Stomach (tissue), 9 donors: ENCODE results near the gene EPB41L2. TPM values are rescaled to one million over a fixed set of nuclear protein-coding genes. Genes with fewer than 3 reads are reported as not detected.

ENCODE experiments used
- DNase-seq, 2 donors: peaks; one replicate each; pipeline versions ENCODE4 v3.0.0 to v3.0.0-alpha.2; 2013 to 2019
- H3K27ac ChIP-seq, 5 donors: fragments of 200-600 bp in 4 of 5; sonication (generic) in 4 of 5; one replicate each; pipeline ENCODE4 v1.5.1; 2013 to 2019; ENCODE audit warnings: mild to moderate bottlenecking in 1 of 5, moderate library complexity in 1 of 5
- H3K27me3 ChIP-seq, 3 donors: fragments of 200-600 bp; sonication (generic); one replicate each; pipeline ENCODE4 v1.5.1; 2017 to 2019; ENCODE audit warnings: mixed run types in 1 of 3
- H3K36me3 ChIP-seq, 4 donors: fragments of 200-600 bp; sonication (generic); 1 replicate in 3 of 4; 2 replicates in 1 of 4; pipeline ENCODE4 v1.5.1; 2016 to 2019
- H3K4me1 ChIP-seq, 4 donors: fragments of 200-600 bp; sonication (generic); one replicate each; pipeline ENCODE4 v1.5.1; 2016 to 2019
- H3K4me3 ChIP-seq, 4 donors: fragments of 200-600 bp; sonication (generic) in 3 of 4; one replicate each; pipeline ENCODE4 v1.5.1; 2016 to 2019; ENCODE audit warnings: mild to moderate bottlenecking in 1 of 4
- H3K9me3 ChIP-seq, 4 donors: fragments of 200-600 bp; sonication (generic); one replicate each; pipeline ENCODE4 v1.5.1; 2016 to 2019
- CTCF ChIP-seq, 7 experiments: fragments of 450-650 bp in 4 of 7; fragments of 200-600 bp in 3 of 7; sonication (generic) in 3 of 7; IDR thresholded peaks; one replicate each; pipeline ENCODE4 v1.5.1; 2016 to 2019; ENCODE audit warnings: antibody characterized with exemption in 7 of 7, control low read depth in 2 of 7, mild to moderate bottlenecking in 1 of 7
- EP300 ChIP-seq: sonication (generic); formaldehyde crosslinking; IDR thresholded peaks from one replicate; pipeline ENCODE4 v1.6.1; 2017; ENCODE audit warnings: antibody characterized with exemption
- POLR2A ChIP-seq, 4 donors: fragments of 450-650 bp; IDR thresholded peaks; one replicate each; pipeline ENCODE4 v1.6.1; 2016; ENCODE audit warnings: antibody characterized with exemption in 4 of 4, control low read depth in 2 of 4, mild to moderate bottlenecking in 1 of 4, moderate library complexity in 1 of 4
- POLR2AphosphoS5 ChIP-seq, 3 donors: sonication (generic); formaldehyde crosslinking; IDR thresholded peaks; one replicate each; pipeline ENCODE4 v1.6.1; 2016; ENCODE audit warnings: antibody characterized with exemption in 3 of 3
- WGBS, 5 donors: extraction: QIAGEN DNeasy Blood & Tissue Kit in 3 of 5; methylation state at CpG; one replicate each; pipeline versions ENCODE4 v1.1.5 to v1.1.7; 2013 to 2018; 5-methylcytosine and 5-hydroxymethylcytosine counted together
- intact Hi-C: fragments of 100-400 bp; cut with DNase I; formaldehyde crosslinking; loops from one replicate; pipeline ENCODE4 v1.15.1; 2023; ENCODE audit warnings: low total_unique reads
- polyA plus RNA-seq, 3 donors: library from polyadenylated mRNA; stranded (reverse); fragments of 200-250 nt; gene quantifications; one replicate each; pipeline ENCODE4 v1.2.3, GENCODE V29; 2013
- total RNA-seq, 5 donors: library from RNA; depleted of rRNA; stranded (reverse); fragments of >200 nt; gene quantifications; one replicate each; pipeline versions ENCODE4 v1.1.0 to v1.2.3, GENCODE V29; 2014 to 2016
- donor health status: healthy with polysubstance abuse.
- donor health status: Bipolar disorder and iron deficiency.
- donor health status: healthy.

EPB41L2 gene
- total and polyA plus RNA-seq, 8 donors = 12.5 to 238 (median 30.2) TPM

- no peak for DNase-seq
- no peaks in the 10 kb centered on the region for H3K27me3 ChIP-seq
- H3K36me3 ChIP-seq = no peaks in the 10 kb centered on the region
- no peak overlapping the region for H3K4me3 ChIP-seq
- TF ChIP-seq POLR2A (IDR thresholded peaks at IDR 0.05) (no peak), POLR2AphosphoS5 (IDR thresholded peaks at IDR 0.05) (no peak), EP300 (no peak), CTCF (IDR thresholded peaks at IDR 0.05) (no peak)
- H3K9me3 ChIP-seq = no peaks in the 10 kb centered on the region
- peaks cover 0 to 18% (median 4%) of the 10 kb centered on the region in 4 donors for H3K4me1 ChIP-seq
- intact Hi-C loops = no loop called here
- H3K27ac ChIP-seq = no peak overlapping the region
Observed at GRCh38 chr6:130975325-130975724, 87.7 kb downstream of the EPB41L2 start.

GRCh38 chr6:130973521-130974277 lies 89.3 kb downstream of the EPB41L2 start:
- TF ChIP-seq EP300 (no peak), POLR2AphosphoS5 (IDR thresholded peaks at IDR 0.05) (no peak), POLR2A (IDR thresholded peaks at IDR 0.05) (no peak), CTCF (IDR thresholded peaks at IDR 0.05) (no peak)
- H3K9me3 ChIP-seq = no peaks in the 10 kb centered on the region
- 86 to 93% (median 91%) methylated on average over 3 of the region's 3 CpGs for WGBS, 5 donors
- no peaks in the 10 kb centered on the region for H3K36me3 ChIP-seq
- DNase-seq = no peak
- no peaks in the 10 kb centered on the region for H3K27me3 ChIP-seq
- intact Hi-C loops = no loop called here
- H3K4me1 ChIP-seq = peaks cover 0 to 30% (median 19%) of the 10 kb centered on the region in 4 donors
- no peak overlapping the region for H3K27ac ChIP-seq
- H3K4me3 ChIP-seq = no peak overlapping the region

- intact Hi-C loops = no loop called here
- no peak for TF ChIP-seq POLR2AphosphoS5 (IDR thresholded peaks at IDR 0.05)
- TF ChIP-seq POLR2A (IDR thresholded peaks at IDR 0.05) = no peak
- no peak for TF ChIP-seq EP300
- no peak for TF ChIP-seq CTCF (IDR thresholded peaks at IDR 0.05)
Observed at GRCh38 chr6:130971504-130971903, 91.5 kb downstream of the EPB41L2 start.

GRCh38 chr6:130970839-130971410 lies 92.1 kb downstream of the EPB41L2 start:
- H3K4me1 ChIP-seq = peaks cover 0 to 45% (median 28%) of the 10 kb centered on the region in 4 donors
- H3K9me3 ChIP-seq = no peaks in the 10 kb centered on the region
- intact Hi-C loops = no loop called here
- TF ChIP-seq EP300 (no peak), CTCF (IDR thresholded peaks at IDR 0.05) (no peak), POLR2AphosphoS5 (IDR thresholded peaks at IDR 0.05) (no peak), POLR2A (IDR thresholded peaks at IDR 0.05) (no peak)
- no peak overlapping the region for H3K4me3 ChIP-seq
- WGBS, 5 donors = 85 to 93% (median 88%) methylated on average over 8 to 9 of the region's 9 CpGs
- no peak overlapping the region for H3K27ac ChIP-seq
- H3K27me3 ChIP-seq = no peaks in the 10 kb centered on the region
- no peak for DNase-seq
- no peaks in the 10 kb centered on the region for H3K36me3 ChIP-seq

More at GRCh38 chr6:130971504-130971903, 91.5 kb downstream of the EPB41L2 start:
- H3K4me1 ChIP-seq = peaks cover 0 to 42% (median 26%) of the 10 kb centered on the region in 4 donors
- no peak overlapping the region for H3K4me3 ChIP-seq
- no peak overlapping the region for H3K27ac ChIP-seq
- no peaks in the 10 kb centered on the region for H3K9me3 ChIP-seq
- 92 to 98% (median 96%) methylated on average over 3 of the region's 3 CpGs for WGBS, 5 donors
- no peaks in the 10 kb centered on the region for H3K27me3 ChIP-seq
- no peak for DNase-seq
- no peaks in the 10 kb centered on the region for H3K36me3 ChIP-seq
